H9 (cell line): ENCODE measurements around the gene AMMECR1. TPM values are rescaled to one million over a fixed set of nuclear protein-coding genes. Genes with fewer than 3 reads are reported as not detected.
"Not testable (repeated sequence)": the region's sequence is repeated elsewhere in the genome, so short reads cannot be mapped to it uniquely, and the experiment has no call there.

ENCODE experiments used
- DNase-seq: peaks from one replicate; pipeline ENCODE4 v3.0.0-alpha.2; 2017
- H2AFZ ChIP-seq: one replicate; pipeline ENCODE4 v1.6.1; 2013; ENCODE audit warnings: mild to moderate bottlenecking, low read length, control low read depth, moderate library complexity
- H2AK5ac ChIP-seq: 2 replicates; pipeline ENCODE4 v1.6.1; 2013; ENCODE audit warnings: low read length, control low read depth, mixed read lengths; ENCODE audit not compliant: insufficient read length
- H2BK120ac ChIP-seq: one replicate; pipeline ENCODE4 v1.6.1; 2013; ENCODE audit warnings: low read depth, mild to moderate bottlenecking, low read length, control low read depth, inconsistent platforms; ENCODE audit not compliant: poor library complexity, severe bottlenecking
- H2BK12ac ChIP-seq: 2 replicates; pipeline ENCODE4 v1.6.1; 2013; ENCODE audit warnings: low read length, control low read depth, mixed read lengths, low read depth; ENCODE audit not compliant: insufficient read length
- H2BK15ac ChIP-seq: 2 replicates; pipeline ENCODE4 v1.6.1; 2013; ENCODE audit warnings: low read depth, low read length, control low read depth
- H2BK20ac ChIP-seq: one replicate; pipeline ENCODE4 v1.6.1; 2013; ENCODE audit warnings: low read depth, mild to moderate bottlenecking, low read length, control low read depth, inconsistent platforms; ENCODE audit not compliant: poor library complexity, severe bottlenecking
- H2BK5ac ChIP-seq: 2 replicates; pipeline ENCODE4 v1.6.1; 2013; ENCODE audit warnings: low read length, control low read depth, mixed read lengths; ENCODE audit not compliant: insufficient read length
- H3K14ac ChIP-seq: 2 replicates; pipeline ENCODE4 v1.6.1; 2013; ENCODE audit warnings: low read length, control low read depth; ENCODE audit not compliant: insufficient read depth
- H3K18ac ChIP-seq: 2 replicates; pipeline ENCODE4 v1.6.1; 2013; ENCODE audit warnings: low read depth, mild to moderate bottlenecking, mixed read lengths, low read length, control low read depth; ENCODE audit not compliant: insufficient read length
- H3K23ac ChIP-seq: 2 replicates; pipeline ENCODE4 v1.6.1; 2013; ENCODE audit warnings: low read length, control low read depth, mixed read lengths, low read depth; ENCODE audit not compliant: insufficient read length
- H3K23me2 ChIP-seq: 2 replicates; pipeline ENCODE4 v1.6.1; 2013; ENCODE audit warnings: low read depth, mild to moderate bottlenecking, mixed read lengths, low read length, control low read depth; ENCODE audit not compliant: insufficient read length, poor library complexity, severe bottlenecking
- H3K27ac ChIP-seq: 2 replicates; pipeline ENCODE4 v1.5.1; 2013; ENCODE audit warnings: low read length, control low read depth, mixed read lengths, low read depth; ENCODE audit not compliant: insufficient read length
- H3K27me3 ChIP-seq: 2 replicates; pipeline ENCODE4 v1.6.1; 2013; ENCODE audit warnings: low read length, control low read depth, inconsistent platforms; ENCODE audit not compliant: insufficient read depth
- H3K4ac ChIP-seq: 2 replicates; pipeline ENCODE4 v1.6.1; 2013; ENCODE audit warnings: low read depth, mild to moderate bottlenecking, control low read depth, inconsistent platforms, low read length, moderate library complexity
- H3K4me1 ChIP-seq: 2 replicates; pipeline ENCODE4 v1.6.1; 2013; ENCODE audit warnings: low read length, control low read depth, inconsistent platforms; ENCODE audit not compliant: insufficient read depth
- H3K4me2 ChIP-seq: 2 replicates; pipeline ENCODE4 v1.6.1; 2013; ENCODE audit warnings: low read length, control low read depth, mixed read lengths; ENCODE audit not compliant: insufficient read length, insufficient read depth
- H3K56ac ChIP-seq: 2 replicates; pipeline ENCODE4 v1.6.1; 2013; ENCODE audit warnings: low read depth, mild to moderate bottlenecking, mixed read lengths, low read length, control low read depth; ENCODE audit not compliant: insufficient read length
- H3K79me1 ChIP-seq: 2 replicates; pipeline ENCODE4 v1.6.1; 2013; ENCODE audit warnings: low read depth, mild to moderate bottlenecking, moderate library complexity, low read length, control low read depth, inconsistent platforms; ENCODE audit not compliant: insufficient read depth, poor library complexity, severe bottlenecking
- H3K79me2 ChIP-seq: 2 replicates; pipeline ENCODE4 v1.6.1; 2013; ENCODE audit warnings: low read length, control low read depth, inconsistent platforms; ENCODE audit not compliant: insufficient read depth
- H3K9ac ChIP-seq: 2 replicates; pipeline ENCODE4 v1.6.1; 2013; ENCODE audit warnings: low read length, control low read depth, mixed read lengths; ENCODE audit not compliant: insufficient read length; ENCODE audit errors: extremely low read depth
- H3K9me3 ChIP-seq: one replicate; pipeline ENCODE4 v1.6.1; 2013; ENCODE audit warnings: low read depth, low read length, inconsistent platforms; ENCODE audit not compliant: control insufficient read depth
- H3T11ph ChIP-seq: one replicate; pipeline ENCODE4 v1.6.1; 2013; ENCODE audit warnings: mild to moderate bottlenecking, low read length, control low read depth, inconsistent platforms
- H4K20me1 ChIP-seq: one replicate; pipeline ENCODE4 v1.6.1; 2013; ENCODE audit not compliant: control insufficient read depth, insufficient read length, insufficient read depth
- H4K5ac ChIP-seq: 2 replicates; pipeline ENCODE4 v1.6.1; 2013; ENCODE audit warnings: low read depth, mild to moderate bottlenecking, mixed read lengths, low read length, control low read depth; ENCODE audit not compliant: insufficient read length
- H4K8ac ChIP-seq: replicated peaks from 2 replicates; pipeline ENCODE4 v1.6.1; 2013; ENCODE audit warnings: low read length, control low read depth, mixed read lengths, low read depth; ENCODE audit not compliant: insufficient read length
- H4K91ac ChIP-seq: 2 replicates; pipeline ENCODE4 v1.6.1; 2013; ENCODE audit warnings: low read depth, mild to moderate bottlenecking, moderate library complexity, mixed read lengths, low read length, control low read depth; ENCODE audit not compliant: insufficient read length
- H3K27ac Mint-ChIP-seq, 3 experiments: 2 replicates in 2 of 3; 3 replicates in 1 of 3; pipeline ENCODE4 v1.8.0; 2020 to 2021; ENCODE audit warnings: mixed read lengths in 3 of 3, mild to moderate bottlenecking in 1 of 3, moderate library complexity in 1 of 3
- H3K27me3 Mint-ChIP-seq: 2 replicates; pipeline ENCODE4 v1.8.0; 2021; ENCODE audit warnings: low read depth, mild to moderate bottlenecking, moderate library complexity, mixed read lengths
- H3K36me3 Mint-ChIP-seq, 3 experiments: 2 replicates in 2 of 3; 3 replicates in 1 of 3; pipeline ENCODE4 v1.8.0; 2020 to 2021; ENCODE audit warnings: low read depth in 3 of 3, mixed read lengths in 3 of 3; ENCODE audit not compliant: insufficient read depth in 1 of 3
- H3K4me1 Mint-ChIP-seq, 2 experiments: 2 replicates each; pipeline ENCODE4 v1.8.0; 2020; ENCODE audit warnings: mixed read lengths in 2 of 2
- H3K4me3 Mint-ChIP-seq, 2 experiments: 2 replicates in 1 of 2; 3 replicates in 1 of 2; pipeline ENCODE4 v1.8.0; 2020 to 2021; ENCODE audit warnings: mild to moderate bottlenecking in 2 of 2, mixed read lengths in 2 of 2, moderate library complexity in 1 of 2
- H3K9me3 Mint-ChIP-seq, 2 experiments: 2 replicates in 1 of 2; 3 replicates in 1 of 2; pipeline ENCODE4 v1.8.0; 2020; ENCODE audit warnings: mild to moderate bottlenecking in 2 of 2, mixed read lengths in 2 of 2, moderate library complexity in 1 of 2
- WGBS: extraction: QIAGEN DNeasy Blood & Tissue Kit; methylation state at CpG from one replicate; pipeline ENCODE4 v1.1.7; 2013; ENCODE audit warnings: missing lambda C conversion rate, low lambda C conversion rate, mixed read lengths; ENCODE audit not compliant: insufficient read length; ENCODE audit errors: extremely low coverage; 5-methylcytosine and 5-hydroxymethylcytosine counted together
- total RNA-seq: library from RNA; stranded (reverse); gene quantifications from 2 replicates; pipeline ENCODE4 v1.2.1, GENCODE V29; 2021
- TF ChIP-seq, protein P1 (sequence below): fragments of 200-600 bp; sonication (generic); conservative IDR thresholded peaks from 3 replicates; pipeline ENCODE4 v1.8.0; 2021; ENCODE audit warnings: antibody characterized with exemption, mild to moderate bottlenecking

AMMECR1 gene
- total RNA-seq, 1 experiment from 2014 or later: 28.5 TPM

- Histone ChIP-seq H2BK15ac (no peak overlapping the region), H3K27me3 (no peaks in the 10 kb centered on the region), H2BK20ac (no peak overlapping the region), H2AFZ (no peak overlapping the region), H3T11ph (no peak overlapping the region), H4K20me1 (no peaks in the 10 kb centered on the region), H4K91ac (no peak overlapping the region), H3K79me2 (no peaks in the 10 kb centered on the region), H3K4me1 (no peaks in the 10 kb centered on the region), H4K5ac (no peak overlapping the region), H3K4me2 (no peak overlapping the region), H3K23ac (no peak overlapping the region), H2BK12ac (no peak overlapping the region), H3K56ac (no peak overlapping the region), H2AK5ac (no peak overlapping the region), H2BK120ac (no peak overlapping the region), H3K23me2 (no peaks in the 10 kb centered on the region), H3K79me1 (no peaks in the 10 kb centered on the region), H2BK5ac (no peak overlapping the region), H4K8ac (no peak overlapping the region), H3K9ac (no peak overlapping the region), H3K18ac (no peak overlapping the region), H3K27ac (no peak overlapping the region), H3K14ac (no peak overlapping the region), H3K9me3 (no peaks in the 10 kb centered on the region), H3K4ac (no peak overlapping the region)
- Mint-ChIP-seq H3K27ac (no peak overlapping the region), H3K4me1 (no peaks in the 10 kb centered on the region), H3K27me3 (no peaks in the 10 kb centered on the region; the same call in 1 of the 2 replicates), H3K4me3 (no peak overlapping the region), H3K9me3 (peaks cover 2 to 3% of the 10 kb centered on the region in 2 experiments; a peak in 1 of 5 replicates), H3K36me3 (peaks cover 0 to 2% (median 0%) of the 10 kb centered on the region in 3 experiments; a peak in 1 of 7 replicates)
- DNase-seq: no peak
- TF ChIP-seq, protein P1, sequence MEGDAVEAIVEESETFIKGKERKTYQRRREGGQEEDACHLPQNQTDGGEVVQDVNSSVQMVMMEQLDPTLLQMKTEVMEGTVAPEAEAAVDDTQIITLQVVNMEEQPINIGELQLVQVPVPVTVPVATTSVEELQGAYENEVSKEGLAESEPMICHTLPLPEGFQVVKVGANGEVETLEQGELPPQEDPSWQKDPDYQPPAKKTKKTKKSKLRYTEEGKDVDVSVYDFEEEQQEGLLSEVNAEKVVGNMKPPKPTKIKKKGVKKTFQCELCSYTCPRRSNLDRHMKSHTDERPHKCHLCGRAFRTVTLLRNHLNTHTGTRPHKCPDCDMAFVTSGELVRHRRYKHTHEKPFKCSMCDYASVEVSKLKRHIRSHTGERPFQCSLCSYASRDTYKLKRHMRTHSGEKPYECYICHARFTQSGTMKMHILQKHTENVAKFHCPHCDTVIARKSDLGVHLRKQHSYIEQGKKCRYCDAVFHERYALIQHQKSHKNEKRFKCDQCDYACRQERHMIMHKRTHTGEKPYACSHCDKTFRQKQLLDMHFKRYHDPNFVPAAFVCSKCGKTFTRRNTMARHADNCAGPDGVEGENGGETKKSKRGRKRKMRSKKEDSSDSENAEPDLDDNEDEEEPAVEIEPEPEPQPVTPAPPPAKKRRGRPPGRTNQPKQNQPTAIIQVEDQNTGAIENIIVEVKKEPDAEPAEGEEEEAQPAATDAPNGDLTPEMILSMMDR: no peak
- no CpG with 5 or more reads among the region's 4 CpGs for WGBS
Measured at GRCh38 chrX:110338935-110339334, 21.1 kb upstream of the AMMECR1 start.

DNA sequence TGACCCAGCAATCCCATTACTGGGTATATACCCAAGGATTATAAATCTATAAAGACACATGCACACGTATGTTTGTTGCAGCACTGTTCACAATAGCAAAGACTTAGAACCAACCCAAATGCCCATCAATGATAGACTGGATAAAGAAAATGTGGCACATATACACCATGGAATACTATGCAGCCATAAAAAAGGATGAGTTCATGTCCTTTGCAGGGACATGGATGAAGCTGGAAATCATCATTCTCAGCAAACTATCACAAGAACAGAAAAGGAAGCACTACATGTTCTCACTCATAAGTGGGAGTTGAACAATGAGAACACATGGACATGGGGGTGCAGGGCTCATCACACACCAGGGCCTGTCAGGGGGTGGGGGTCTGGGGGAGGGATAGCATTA lies 15.6 kb upstream of the AMMECR1 start:
- not testable (repeated sequence) for H3K9ac ChIP-seq, H3K18ac ChIP-seq, H2BK120ac ChIP-seq, H3K4me1 ChIP-seq, H3K4me2 ChIP-seq, H3K27me3 Mint-ChIP-seq, H3K4me3 Mint-ChIP-seq, H2AK5ac ChIP-seq, H3K79me2 ChIP-seq, H3K14ac ChIP-seq, H3K9me3 Mint-ChIP-seq, H2BK5ac ChIP-seq, H4K91ac ChIP-seq, H3K27ac ChIP-seq, H2AFZ ChIP-seq, H4K20me1 ChIP-seq, H2BK20ac ChIP-seq, H3K56ac ChIP-seq, H2BK12ac ChIP-seq, H2BK15ac ChIP-seq, H3K4me1 Mint-ChIP-seq, H3K36me3 Mint-ChIP-seq, H3K27me3 ChIP-seq, H3T11ph ChIP-seq, H4K8ac ChIP-seq, H3K23ac ChIP-seq, H4K5ac ChIP-seq, H3K9me3 ChIP-seq, H3K23me2 ChIP-seq, H3K4ac ChIP-seq, DNase-seq, H3K79me1 ChIP-seq, H3K27ac Mint-ChIP-seq
- no CpG with 5 or more reads among the region's 1 CpG for WGBS
